Stimulated activated CD8-positive, alpha-beta memory T cell treated with anti-CD3 and anti-CD28 coated beads, Interleukin-12 subunit alpha, Interleukin-12 subunit beta, amount 100 ng/mL, for 4 hours (primary cell): ENCODE data around the gene KDM1A.
A peak's percentile ranks its signal among the peaks of the same experiment; 100 is the strongest.

Experiments used
- DNase-seq: peaks from one replicate; pipeline ENCODE4 v3.0.0-alpha.2; 2020; ENCODE audit warnings: low read depth

Gene KDM1A

GRCh38 chr1:23013657-23014056, 5.6 kb upstream of the KDM1A start:
- no peak for DNase-seq

GRCh38 chr1:23018661-23019093, 591 bp upstream of the KDM1A start:
- no peak for DNase-seq

- DNase-seq: peak; percentile 7
Measured at GRCh38 chr1:23019863-23020625, 776 bp downstream of the KDM1A start.

- DNase-seq: no peak
Measured at GRCh38 chr1:23020706-23021405, 1.6 kb downstream of the KDM1A start.

- DNase-seq: no peak
Measured at GRCh38 chr1:23021834-23022233, 2.6 kb downstream of the KDM1A start.

GRCh38 chr1:23023174-23023845, 4.0 kb downstream of the KDM1A start:
- DNase-seq: no peak

- DNase-seq: no peak
Measured at GRCh38 chr1:23026568-23026967, 7.3 kb downstream of the KDM1A start.

GRCh38 chr1:23027352-23027907, 8.2 kb downstream of the KDM1A start:
- no peak for DNase-seq

- DNase-seq: no peak
Measured at GRCh38 chr1:23029337-23029736, 10.1 kb downstream of the KDM1A start.

GRCh38 chr1:23035823-23036452, 16.7 kb downstream of the KDM1A start:
- no peak for DNase-seq

GRCh38 chr1:23037081-23037740, 17.9 kb downstream of the KDM1A start:
- no peak for DNase-seq

- no peak for DNase-seq
Measured at GRCh38 chr1:23039308-23039826, 20.1 kb downstream of the KDM1A start.

GRCh38 chr1:23040509-23040908, 21.2 kb downstream of the KDM1A start:
- no peak for DNase-seq

GRCh38 chr1:23044035-23044434, 24.8 kb downstream of the KDM1A start:
- DNase-seq: no peak

- DNase-seq: no peak
Measured at GRCh38 chr1:23050201-23050600, 30.9 kb downstream of the KDM1A start.

GRCh38 chr1:23051290-23051909, 32.1 kb downstream of the KDM1A start:
- no peak for DNase-seq

GRCh38 chr1:23057301-23057700, 38.0 kb downstream of the KDM1A start:
- no peak for DNase-seq

- no peak for DNase-seq
Measured at GRCh38 chr1:23062271-23062670, 43.0 kb downstream of the KDM1A start.

GRCh38 chr1:23065385-23065784, 46.1 kb downstream of the KDM1A start:
- no peak for DNase-seq

GRCh38 chr1:23066075-23066474, 46.8 kb downstream of the KDM1A start:
- DNase-seq: no peak

- DNase-seq: no peak
Measured at GRCh38 chr1:23069149-23069548, 49.9 kb downstream of the KDM1A start.
